BLaER1 treated with 17β-estradiol and CSF1 and Interleukin-3, amounts not matched to agents 10 nM and 100 nM (cell line): ENCODE data around the gene CCDC70.
A peak's percentile ranks its signal among the peaks of the same experiment; 100 is the strongest.

ENCODE experiments used
- H3K27ac ChIP-seq, 11 experiments: shearing (Covaris generic); formaldehyde crosslinking; 2 replicates each; pipeline ENCODE4 v1.8.1; 2022
- H3K27me3 ChIP-seq, 11 experiments: shearing (Covaris generic); formaldehyde crosslinking; 2 replicates each; pipeline ENCODE4 v1.8.1; 2022
- H3K36me3 ChIP-seq, 11 experiments: shearing (Covaris generic); formaldehyde crosslinking; 2 replicates each; pipeline ENCODE4 v1.8.1; 2022
- H3K4me1 ChIP-seq, 10 experiments: shearing (Covaris generic); formaldehyde crosslinking; 2 replicates each; pipeline ENCODE4 v1.8.1; 2022
- H3K4me2 ChIP-seq, 11 experiments: shearing (Covaris generic); formaldehyde crosslinking; 2 replicates each; pipeline ENCODE4 v1.8.1; 2022
- H3K4me3 ChIP-seq, 10 experiments: shearing (Covaris generic); formaldehyde crosslinking; 2 replicates each; pipeline ENCODE4 v1.8.1; 2022
- H3K9ac ChIP-seq, 11 experiments: shearing (Covaris generic); formaldehyde crosslinking; 2 replicates each; pipeline ENCODE4 v1.8.1; 2022
- H3K9me3 ChIP-seq, 11 experiments: shearing (Covaris generic); formaldehyde crosslinking; replicated peaks in 1 of 11; 2 replicates each; pipeline ENCODE4 v1.8.1; 2022
- H4K20me1 ChIP-seq, 11 experiments: shearing (Covaris generic); formaldehyde crosslinking; 2 replicates each; pipeline ENCODE4 v1.8.1; 2022
- Cebpa-rat ChIP-seq, 11 experiments: shearing (Covaris generic); IDR thresholded peaks; 2 replicates each; pipeline ENCODE4 v1.8.1; 2022

The CCDC70 gene

GRCh38 chr13:51825681-51826254 is 36.0 kb upstream of the CCDC70 start:
- Histone ChIP-seq H3K36me3 (no peaks in the 10 kb centered on the region), H3K4me3 (peak overlapping the region in 2 of 10 experiments; percentile 34 to 60; a peak in 1 of 20 replicates), H3K4me2 (peak overlapping the region; percentile 75 to 91 (median 83)), H3K27ac (peak overlapping the region; percentile 67 to 93 (median 88)), H3K4me1 (peaks cover 76 to 99% (median 89%) of the 10 kb centered on the region in 10 experiments), H3K27me3 (no peaks in the 10 kb centered on the region), H4K20me1 (no peaks in the 10 kb centered on the region), H3K9me3 (no peaks in the 10 kb centered on the region), H3K9ac (peak overlapping the region; percentile 65 to 80 (median 76); a peak in 21 of 22 replicates)
- TF ChIP-seq Cebpa-rat (IDR thresholded peaks at IDR 0.05), result peak in 3 of 11 experiments; percentile 5 to 10 (median 6); a peak in 2 of 22 replicates

- Histone ChIP-seq H3K27me3 (no peaks in the 10 kb centered on the region), H3K4me2 (peak overlapping the region; percentile 75 to 91 (median 83)), H4K20me1 (no peaks in the 10 kb centered on the region), H3K9me3 (no peaks in the 10 kb centered on the region), H3K4me1 (peaks cover 67 to 99% (median 84%) of the 10 kb centered on the region in 10 experiments), H3K4me3 (peak overlapping the region in 2 of 10 experiments; percentile 0 to 10; a peak in 2 of 20 replicates), H3K27ac (peak overlapping the region; percentile 67 to 93 (median 88)), H3K9ac (peak overlapping the region; percentile 65 to 80 (median 76)), H3K36me3 (no peaks in the 10 kb centered on the region)
- TF ChIP-seq Cebpa-rat (IDR thresholded peaks at IDR 0.05), result no peak
Measured at GRCh38 chr13:51826606-51827005, 35.2 kb upstream of the CCDC70 start.

GRCh38 chr13:51827254-51827653 is 34.5 kb upstream of the CCDC70 start:
- Histone ChIP-seq H3K27me3 (no peaks in the 10 kb centered on the region), H3K4me2 (peak overlapping the region; percentile 75 to 91 (median 83))
- peak in 9 of 11 experiments; percentile 27 to 75 (median 54); a peak in 11 of 22 replicates for TF ChIP-seq Cebpa-rat (IDR thresholded peaks at IDR 0.05)

GRCh38 chr13:51828730-51829567 is 32.8 kb upstream of the CCDC70 start:
- H3K4me2 ChIP-seq, result peak overlapping the region in 10 of 11 experiments; percentile 2 to 91 (median 83); a peak in 15 of 22 replicates
- no peak for TF ChIP-seq Cebpa-rat (IDR thresholded peaks at IDR 0.05)

More at GRCh38 chr13:51827254-51827653, 34.5 kb upstream of the CCDC70 start:
- Histone ChIP-seq H3K9me3 (no peaks in the 10 kb centered on the region), H3K9ac (peak overlapping the region in 10 of 11 experiments; percentile 65 to 80 (median 76); a peak in 12 of 22 replicates), H3K36me3 (no peaks in the 10 kb centered on the region), H4K20me1 (no peaks in the 10 kb centered on the region), H3K4me3 (no peak overlapping the region), H3K27ac (peak overlapping the region; percentile 67 to 93 (median 88)), H3K4me1 (peaks cover 67 to 99% (median 83%) of the 10 kb centered on the region in 10 experiments)

GRCh38 chr13:51829568-51829899 is 32.2 kb upstream of the CCDC70 start:
- Histone ChIP-seq H3K4me1 (peaks cover 63 to 96% (median 79%) of the 10 kb centered on the region in 10 experiments), H3K27me3 (no peaks in the 10 kb centered on the region), H3K36me3 (no peaks in the 10 kb centered on the region), H3K4me2 (peak overlapping the region; percentile 2 to 88 (median 17); a peak in 9 of 22 replicates), H3K9me3 (no peaks in the 10 kb centered on the region), H4K20me1 (no peaks in the 10 kb centered on the region), H3K27ac (no peak overlapping the region), H3K9ac (0 out of 22 replicates have a peak overlapping the region, but pooled peaks of 1 of the 11 experiments have one; percentile 2), H3K4me3 (no peak overlapping the region)
- TF ChIP-seq Cebpa-rat (IDR thresholded peaks at IDR 0.05), result no peak

More at GRCh38 chr13:51828730-51829567, 32.8 kb upstream of the CCDC70 start:
- Histone ChIP-seq H3K9me3 (no peaks in the 10 kb centered on the region), H3K4me1 (peaks cover 63 to 96% (median 80%) of the 10 kb centered on the region in 10 experiments), H3K9ac (no peak overlapping the region), H3K27ac (peak overlapping the region in 6 of 11 experiments; percentile 83 to 92 (median 88); a peak in 8 of 22 replicates), H3K36me3 (no peaks in the 10 kb centered on the region), H3K27me3 (no peaks in the 10 kb centered on the region), H3K4me3 (no peak overlapping the region), H4K20me1 (no peaks in the 10 kb centered on the region)

GRCh38 chr13:51831519-51831918 is 30.2 kb upstream of the CCDC70 start:
- no peak overlapping the region; a peak in 1 of 22 replicates for H3K27ac ChIP-seq
- H3K27me3 ChIP-seq, result no peaks in the 10 kb centered on the region
- H3K9me3 ChIP-seq, result no peaks in the 10 kb centered on the region
- H3K36me3 ChIP-seq, result no peaks in the 10 kb centered on the region
- H4K20me1 ChIP-seq, result no peaks in the 10 kb centered on the region
- H3K4me2 ChIP-seq, result peak overlapping the region in 7 of 11 experiments; percentile 26 to 77 (median 48); a peak in 9 of 22 replicates
- H3K4me3 ChIP-seq, result no peak overlapping the region
- no peak overlapping the region for H3K9ac ChIP-seq
- no peak for TF ChIP-seq Cebpa-rat (IDR thresholded peaks at IDR 0.05)
- H3K4me1 ChIP-seq, result peaks cover 52 to 80% (median 65%) of the 10 kb centered on the region in 10 experiments

- H3K9ac ChIP-seq, result no peak overlapping the region
- peak overlapping the region; percentile 8 to 77 (median 48); a peak in 20 of 22 replicates for H3K4me2 ChIP-seq
- no peak for TF ChIP-seq Cebpa-rat (IDR thresholded peaks at IDR 0.05)
- H3K27ac ChIP-seq, result no peak overlapping the region; a peak in 1 of 22 replicates
- no peaks in the 10 kb centered on the region for H3K9me3 ChIP-seq
- no peaks in the 10 kb centered on the region for H3K36me3 ChIP-seq
- peaks cover 41 to 69% (median 54%) of the 10 kb centered on the region in 10 experiments for H3K4me1 ChIP-seq
- H3K4me3 ChIP-seq, result no peak overlapping the region
- H3K27me3 ChIP-seq, result no peaks in the 10 kb centered on the region
- H4K20me1 ChIP-seq, result no peaks in the 10 kb centered on the region
Measured at GRCh38 chr13:51832471-51833152, 29.2 kb upstream of the CCDC70 start.

GRCh38 chr13:51833980-51834379 is 27.8 kb upstream of the CCDC70 start:
- Histone ChIP-seq H3K9me3 (no peaks in the 10 kb centered on the region), H4K20me1 (no peaks in the 10 kb centered on the region), H3K36me3 (no peaks in the 10 kb centered on the region), H3K27me3 (no peaks in the 10 kb centered on the region), H3K9ac (no peak overlapping the region), H3K4me2 (peak overlapping the region; percentile 24 to 77 (median 60); a peak in 21 of 22 replicates), H3K4me3 (no peak overlapping the region), H3K4me1 (peaks cover 29 to 56% (median 43%) of the 10 kb centered on the region in 10 experiments), H3K27ac (0 out of 22 replicates have a peak overlapping the region, but pooled peaks of 1 of the 11 experiments have one; percentile 14)
- no peak for TF ChIP-seq Cebpa-rat (IDR thresholded peaks at IDR 0.05)
